ENCODE results near the gene KIF25.

DNA sequence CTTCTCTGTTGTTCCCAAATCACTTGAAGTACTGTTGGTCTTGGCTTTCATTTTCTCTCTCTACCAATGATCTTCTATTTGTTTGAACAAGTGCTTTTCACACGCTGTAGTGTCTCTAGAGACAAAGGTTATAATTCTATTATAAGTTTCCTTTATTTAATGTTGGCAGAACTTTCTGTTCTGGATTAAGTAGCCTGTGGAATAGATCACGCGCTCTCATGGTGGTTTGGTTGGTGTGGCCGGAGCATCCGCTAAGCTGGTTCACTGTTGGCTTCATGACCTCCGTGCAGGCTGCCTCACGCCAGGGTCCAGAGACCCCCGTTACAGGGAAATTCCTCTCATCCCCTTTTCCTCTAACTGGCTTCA is 30.9 kb upstream of the KIF25 start:
- TF ChIP-seq, protein P1, sequence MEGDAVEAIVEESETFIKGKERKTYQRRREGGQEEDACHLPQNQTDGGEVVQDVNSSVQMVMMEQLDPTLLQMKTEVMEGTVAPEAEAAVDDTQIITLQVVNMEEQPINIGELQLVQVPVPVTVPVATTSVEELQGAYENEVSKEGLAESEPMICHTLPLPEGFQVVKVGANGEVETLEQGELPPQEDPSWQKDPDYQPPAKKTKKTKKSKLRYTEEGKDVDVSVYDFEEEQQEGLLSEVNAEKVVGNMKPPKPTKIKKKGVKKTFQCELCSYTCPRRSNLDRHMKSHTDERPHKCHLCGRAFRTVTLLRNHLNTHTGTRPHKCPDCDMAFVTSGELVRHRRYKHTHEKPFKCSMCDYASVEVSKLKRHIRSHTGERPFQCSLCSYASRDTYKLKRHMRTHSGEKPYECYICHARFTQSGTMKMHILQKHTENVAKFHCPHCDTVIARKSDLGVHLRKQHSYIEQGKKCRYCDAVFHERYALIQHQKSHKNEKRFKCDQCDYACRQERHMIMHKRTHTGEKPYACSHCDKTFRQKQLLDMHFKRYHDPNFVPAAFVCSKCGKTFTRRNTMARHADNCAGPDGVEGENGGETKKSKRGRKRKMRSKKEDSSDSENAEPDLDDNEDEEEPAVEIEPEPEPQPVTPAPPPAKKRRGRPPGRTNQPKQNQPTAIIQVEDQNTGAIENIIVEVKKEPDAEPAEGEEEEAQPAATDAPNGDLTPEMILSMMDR (conservative IDR thresholded peaks at IDR 0.05; ENCODE audit: low read length), result no peak
- TF ChIP-seq EZH2phosphoT487 (IDR thresholded peaks at IDR 0.05; ENCODE audit: borderline replicate concordance), result no peak

All from Loucy (cell line).